Motor neuron (in vitro differentiated cells): ENCODE measurements around the gene MRPL53. TPM values are rescaled to one million over a fixed set of nuclear protein-coding genes. Genes with fewer than 3 reads are reported as not detected.

ENCODE experiments used
- ATAC-seq, 8 experiments: fragments of 200-7000 bp; cut with Tn5 transposase; replicated peaks in 6 of 8; 2 replicates each; pipeline ENCODE4 v1.8.0; 2021; ENCODE audit warnings: mild to moderate bottlenecking in 8 of 8, moderate library complexity in 8 of 8
- H3K27ac ChIP-seq, 2 donors: fragments of 250-450 bp; sonication (Bioruptor Pico); 2 replicates each; pipeline ENCODE4 v1.9.0; 2021; ENCODE audit warnings: antibody characterized with exemption in 2 of 2, mild to moderate bottlenecking in 2 of 2, moderate library complexity in 1 of 2
- H3K4me1 ChIP-seq, 2 donors: fragments of 250-450 bp; sonication (Bioruptor Pico); replicated peaks in 1 of 2; 2 replicates each; pipeline ENCODE4 v1.6.1; 2021; ENCODE audit warnings: antibody characterized with exemption in 2 of 2, mild to moderate bottlenecking in 2 of 2, moderate library complexity in 1 of 2
- H3K4me3 ChIP-seq, 5 donors: fragments of 250-450 bp; sonication (Bioruptor Pico); 2 replicates each; pipeline ENCODE4 v1.9.0; 2021; ENCODE audit warnings: antibody characterized with exemption in 5 of 5, mild to moderate bottlenecking in 5 of 5, moderate library complexity in 4 of 5
- WGBS, 10 experiments: fragments of 450-650 bp; shearing (Covaris generic); methylation state at CpG; one replicate each; pipeline ENCODE4 v1.0.0; 2022; 5-methylcytosine and 5-hydroxymethylcytosine counted together
- in situ Hi-C, 9 experiments: fragments of 400-800 bp; cut with MboI; loops; one replicate each; pipeline ENCODE4 v1.15.0; 2021; ENCODE audit warnings: low sequenced_read_pairs in 9 of 9, low pct_unique_long_range_greater_than_20kb in 2 of 9; ENCODE audit not compliant: unreplicated experiment in 9 of 9
- total RNA-seq, 8 experiments: library from RNA; unstranded; fragments of 300-600 nt; gene quantifications; 2 replicates each; pipeline versions ENCODE4 v1.2.3 to v1.2.4, GENCODE V29; 2022

Gene MRPL53
- total RNA-seq, 8 experiments from 2014 or later = 51.1 to 83.5 (median 68.3) TPM

DNA sequence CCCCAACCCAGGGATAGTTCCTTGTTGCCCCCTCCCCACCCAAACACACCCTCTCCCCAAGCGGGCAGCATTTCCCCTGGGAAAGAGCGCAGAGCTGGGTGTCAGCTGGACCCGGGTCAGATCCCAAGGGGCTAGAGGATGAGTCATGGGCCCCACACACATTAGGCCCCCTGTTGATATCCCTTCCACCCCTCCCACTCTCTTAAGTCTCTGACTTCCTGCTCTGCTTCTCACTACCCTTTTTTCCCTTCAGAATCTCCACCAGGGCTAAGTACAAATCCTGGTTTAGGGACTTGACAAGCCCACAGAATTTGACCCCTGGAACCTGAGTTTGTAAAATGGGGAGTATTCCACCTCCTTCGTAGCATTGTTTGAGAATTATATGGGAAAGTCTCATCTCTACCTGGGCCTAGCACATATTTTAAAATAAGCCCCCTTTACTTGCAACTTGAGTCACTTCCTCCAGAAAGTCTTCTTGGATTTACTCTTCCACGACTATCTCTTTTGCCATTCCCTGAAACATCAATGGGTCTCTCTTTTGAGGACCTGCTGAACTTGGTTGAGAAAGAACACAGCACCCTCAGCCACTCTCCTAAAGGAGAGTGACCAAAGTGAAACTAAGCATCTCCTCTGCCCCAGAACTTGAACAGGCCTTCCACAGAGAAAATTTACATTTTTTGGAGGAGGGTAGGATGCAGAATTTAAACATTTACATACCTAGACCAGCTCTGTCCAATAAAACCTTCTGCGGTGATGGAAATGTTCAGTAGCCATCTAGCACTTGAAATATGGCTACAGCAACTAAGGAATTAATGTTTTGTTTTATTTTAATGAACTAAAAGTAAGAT lies 35.4 kb downstream of the MRPL53 start:
- Histone ChIP-seq H3K27ac (no peak overlapping the region), H3K4me1 (peaks cover 17 to 18% of the 10 kb centered on the region in 2 donors), H3K4me3 (no peak overlapping the region)
- ATAC-seq = no peak
- 41 to 93% (median 83%) methylated on average over 1 to 3 of the region's 6 CpGs; no CpG with 5 or more reads in 1 of the 10 experiments for WGBS, 10 experiments
- in situ Hi-C loops = no loop called here

DNA sequence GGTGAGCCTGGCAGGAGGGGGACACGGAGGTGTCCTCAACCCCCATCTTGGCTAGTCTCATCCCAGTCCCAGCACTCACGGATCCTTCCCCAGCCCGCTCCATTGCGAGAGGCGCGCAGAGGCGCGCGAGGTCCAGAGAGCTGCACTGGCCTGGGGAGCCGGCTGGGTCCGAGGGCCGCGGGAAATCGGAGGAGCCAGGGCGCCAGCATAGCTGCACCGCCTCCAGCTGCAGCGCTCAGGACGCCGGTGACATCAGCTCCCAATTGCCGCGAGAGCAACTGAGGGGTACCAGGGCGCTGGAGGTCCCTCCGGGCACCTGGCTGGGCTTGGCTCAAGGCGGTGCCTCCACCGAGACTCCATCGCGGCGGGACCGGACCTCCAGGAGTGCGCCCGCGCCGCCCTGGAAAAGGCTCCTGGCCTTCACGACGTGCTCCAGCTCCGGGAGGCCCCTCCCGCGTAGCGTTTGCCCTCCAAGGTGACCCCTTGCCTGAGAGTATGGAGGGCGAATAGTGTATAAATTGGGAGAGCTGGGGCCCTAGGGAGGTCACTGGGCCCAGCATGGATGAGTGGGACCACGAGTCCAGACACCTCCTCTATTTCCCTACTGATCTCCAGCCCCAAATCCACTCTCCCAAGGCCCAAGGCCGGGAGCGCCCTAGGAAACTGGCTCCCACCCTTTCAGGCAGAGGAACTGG lies 36.2 kb downstream of the MRPL53 start:
- Histone ChIP-seq H3K4me1 (peaks cover 17 to 18% of the 10 kb centered on the region in 2 donors), H3K27ac (no peak overlapping the region), H3K4me3 (no peak overlapping the region)
- ATAC-seq = no peak
- in situ Hi-C loops = no loop called here
- 55 to 100% (median 94%) methylated on average over 1 to 21 of the region's 43 CpGs; no CpG with 5 or more reads in 3 of the 10 experiments for WGBS, 10 experiments

DNA sequence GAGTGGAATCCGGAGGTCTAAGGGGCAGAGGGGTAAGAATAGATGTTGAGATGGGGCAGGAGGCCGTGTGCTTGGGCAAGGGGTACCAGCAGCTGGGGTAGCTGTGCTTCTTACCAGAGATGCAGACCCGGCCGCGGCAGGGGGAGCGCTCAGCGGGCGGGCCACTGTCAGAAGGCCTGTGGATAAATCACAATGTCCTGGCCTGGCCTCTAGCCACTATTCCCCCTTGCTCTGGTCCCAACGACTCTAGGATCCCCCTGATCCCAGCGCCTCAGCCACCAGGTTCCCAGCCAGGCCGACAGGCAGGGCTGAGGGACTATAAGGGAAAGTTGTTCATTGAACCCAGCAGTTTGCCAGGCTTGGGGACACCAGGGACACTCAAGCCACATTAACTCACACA lies 42.0 kb downstream of the MRPL53 start:
- 67 to 91% methylated on average over 1 to 10 of the region's 11 CpGs; no CpG with 5 or more reads in 8 of the 10 experiments for WGBS, 10 experiments
- Histone ChIP-seq H3K4me1 (no peaks in the 10 kb centered on the region), H3K4me3 (no peak overlapping the region), H3K27ac (no peak overlapping the region)
- ATAC-seq = peak in 1 of 8 experiments; percentile 16
- in situ Hi-C loops = no loop called here

DNA sequence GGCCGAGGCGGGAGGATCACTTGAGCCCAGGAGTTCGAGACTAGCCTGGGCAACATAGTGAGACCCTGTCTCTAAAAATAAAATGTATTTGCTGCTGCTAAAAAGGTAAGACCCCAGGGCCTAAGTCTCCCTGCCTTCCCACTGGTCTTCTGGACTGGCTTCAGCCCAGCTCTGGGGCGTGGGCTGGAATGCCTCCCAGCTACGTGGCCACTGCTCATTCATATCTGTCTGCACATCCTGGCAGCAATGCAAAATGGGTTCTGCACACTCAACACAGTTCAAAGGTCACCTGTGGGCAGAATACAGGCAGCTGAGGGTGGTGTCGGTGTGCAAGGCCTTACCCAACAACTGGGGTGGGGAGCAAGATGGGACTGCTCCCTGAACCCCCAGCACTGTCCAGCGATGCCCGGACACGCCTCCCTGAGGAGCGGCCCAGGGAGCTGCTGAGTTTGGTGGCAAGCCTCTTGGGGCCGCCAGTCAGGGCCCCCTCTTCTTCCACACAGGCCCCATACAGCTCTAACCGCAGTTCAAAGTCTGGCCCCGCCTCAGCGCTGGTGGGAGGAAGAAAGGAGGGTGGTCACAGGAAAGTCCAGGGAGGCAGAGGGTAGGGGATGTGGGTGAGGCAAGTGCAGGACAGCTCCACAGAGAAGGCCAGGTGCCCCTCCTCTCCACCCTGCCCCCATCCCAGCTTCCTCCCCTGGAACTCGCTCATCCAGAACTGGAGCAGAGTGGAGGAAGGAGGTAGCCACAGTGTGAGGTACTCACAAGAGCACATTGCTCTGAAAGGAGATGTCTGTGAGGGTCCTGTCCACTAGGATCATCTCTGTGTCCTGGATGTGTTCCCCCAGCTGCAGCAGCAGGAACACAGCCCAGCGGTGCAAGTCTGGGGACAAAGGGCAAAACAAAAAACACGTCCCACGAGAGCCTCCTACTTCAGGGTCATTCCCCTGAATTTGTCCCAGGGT lies 42.7 kb downstream of the MRPL53 start:
- whole genome bisulfite sequencing, 10 experiments = 33 to 100% (median 93%) methylated on average over 1 to 12 of the region's 18 CpGs; no CpG with 5 or more reads in 2 of the 10 experiments
- ATAC-seq = peak in 2 of 8 experiments; percentile 6 to 14
- in situ Hi-C loops = no loop called here
- Histone ChIP-seq H3K27ac (no peak overlapping the region), H3K4me3 (no peak overlapping the region), H3K4me1 (no peaks in the 10 kb centered on the region)

DNA sequence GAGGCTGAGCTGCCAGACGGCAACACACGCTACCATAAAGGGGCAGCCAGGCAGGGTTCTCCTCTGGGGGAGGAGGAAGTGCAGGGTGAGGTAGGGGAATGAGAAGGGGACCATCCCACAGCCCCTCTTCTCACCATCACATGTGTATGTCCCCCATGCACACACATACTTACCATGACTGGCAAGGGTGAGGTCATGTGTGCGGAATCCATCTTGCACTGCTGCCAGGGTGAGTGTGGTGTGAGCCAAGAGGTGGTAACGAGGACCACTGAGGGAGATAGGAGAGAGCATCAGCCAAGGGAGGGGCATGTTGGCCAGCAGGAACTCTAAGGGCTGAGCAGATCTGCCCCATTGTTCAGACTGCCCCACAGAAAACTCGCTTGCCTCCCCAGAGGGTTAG lies 43.8 kb downstream of the MRPL53 start:
- no peak overlapping the region for H3K4me3 ChIP-seq
- H3K4me1 ChIP-seq = no peaks in the 10 kb centered on the region
- 55 to 100% (median 100%) methylated on average over 1 to 3 of the region's 5 CpGs; no CpG with 5 or more reads in 5 of the 10 experiments for WGBS, 10 experiments
- ATAC-seq = no peak
- in situ Hi-C loops = no loop called here
- no peak overlapping the region for H3K27ac ChIP-seq

DNA sequence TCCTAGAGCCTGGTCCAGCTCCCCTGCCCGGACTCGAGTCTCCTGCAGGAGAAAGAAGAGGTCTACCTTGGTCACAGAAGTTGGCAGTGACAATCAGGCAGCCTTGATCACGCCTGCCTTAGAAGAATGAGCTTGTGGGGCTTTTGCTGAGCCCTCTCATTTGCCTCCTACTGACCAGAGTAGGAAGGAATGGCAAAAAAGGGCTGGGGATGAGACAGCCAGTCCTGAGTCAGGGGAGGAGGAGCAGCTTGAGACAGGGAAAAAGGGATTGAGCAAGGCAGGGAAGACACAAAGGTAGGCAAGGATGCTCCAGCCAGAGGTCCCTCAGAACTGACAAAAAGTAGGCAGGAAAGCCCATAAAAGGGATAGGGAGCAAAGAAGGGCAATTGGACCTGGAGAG lies 44.9 kb downstream of the MRPL53 start:
- WGBS, 10 experiments = 25 to 86% (median 80%) methylated on average over 1 to 3 of the region's 3 CpGs; no CpG with 5 or more reads in 5 of the 10 experiments
- in situ Hi-C loops = no loop called here
- H3K4me1 ChIP-seq = peaks cover 0 to under 1% of the 10 kb centered on the region in 2 donors
- no peak overlapping the region for H3K4me3 ChIP-seq
- H3K27ac ChIP-seq = no peak overlapping the region
- no peak for ATAC-seq

DNA sequence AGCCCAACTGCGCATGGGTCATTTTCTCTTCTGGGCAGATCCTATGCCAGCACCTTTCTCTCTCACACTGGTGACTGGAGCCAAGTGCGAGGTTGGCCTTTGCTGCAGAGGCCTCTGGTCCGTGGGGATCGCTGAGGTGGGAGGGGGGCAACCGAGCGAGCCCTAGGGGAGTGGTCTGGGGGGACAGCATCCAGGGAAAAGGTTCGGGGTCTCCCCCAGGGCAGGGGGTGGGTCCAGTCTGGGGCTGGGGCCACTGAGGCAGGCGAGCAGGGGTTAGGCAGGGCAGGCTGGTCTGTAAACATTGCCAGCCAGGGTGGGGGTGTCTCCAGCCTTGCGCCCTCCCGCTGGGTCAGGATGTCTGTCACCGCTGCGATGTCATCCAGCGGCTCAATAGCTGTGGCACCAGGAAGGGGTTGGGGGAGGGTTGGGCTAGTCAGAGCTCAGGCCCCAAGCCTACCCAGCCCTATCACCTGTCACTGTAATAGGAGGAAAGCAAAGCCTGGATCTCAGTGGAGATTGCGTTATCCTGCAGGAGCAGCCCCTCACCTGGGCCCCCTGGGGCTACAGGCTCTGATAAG lies 46.2 kb downstream of the MRPL53 start:
- 77 to 100% (median 100%) methylated on average over 1 to 4 of the region's 14 CpGs; no CpG with 5 or more reads in 7 of the 10 experiments for WGBS, 10 experiments
- in situ Hi-C loops = no loop called here

DNA sequence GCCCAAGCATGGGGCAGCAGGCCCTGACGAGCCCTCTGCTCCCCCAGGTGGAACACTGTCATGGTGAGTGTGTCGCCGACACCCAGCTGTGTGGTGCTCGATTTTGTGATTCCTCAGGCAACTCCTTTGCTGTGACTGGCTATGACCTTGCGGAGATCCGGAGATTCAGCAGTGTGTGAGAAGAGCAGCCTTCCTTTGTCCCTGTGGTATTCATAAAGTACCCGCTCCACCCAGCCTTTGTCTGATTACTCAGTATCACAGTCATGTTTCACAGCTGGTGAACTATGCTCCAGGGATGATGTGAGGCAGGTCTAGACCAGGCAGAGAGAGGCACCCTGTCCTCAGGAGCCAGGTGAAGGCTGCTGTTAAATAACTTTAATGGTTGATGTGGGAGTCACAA lies 47.0 kb downstream of the MRPL53 start:
- ATAC-seq = peak in 2 of 8 experiments; percentile 23 to 42
- in situ Hi-C loops = no loop called here
- Histone ChIP-seq H3K4me1 (peaks cover 0 to 8% of the 10 kb centered on the region in 2 donors), H3K27ac (no peak overlapping the region), H3K4me3 (no peak overlapping the region)
- WGBS, 10 experiments = 10 to 100% (median 69%) methylated on average over 1 to 2 of the region's 7 CpGs; no CpG with 5 or more reads in 7 of the 10 experiments

More for the DNA sequence above, 46.2 kb downstream of the MRPL53 start:
- peaks cover 0 to 5% of the 10 kb centered on the region in 2 donors for H3K4me1 ChIP-seq
- H3K27ac ChIP-seq = no peak overlapping the region
- H3K4me3 ChIP-seq = no peak overlapping the region
- no peak for ATAC-seq

DNA sequence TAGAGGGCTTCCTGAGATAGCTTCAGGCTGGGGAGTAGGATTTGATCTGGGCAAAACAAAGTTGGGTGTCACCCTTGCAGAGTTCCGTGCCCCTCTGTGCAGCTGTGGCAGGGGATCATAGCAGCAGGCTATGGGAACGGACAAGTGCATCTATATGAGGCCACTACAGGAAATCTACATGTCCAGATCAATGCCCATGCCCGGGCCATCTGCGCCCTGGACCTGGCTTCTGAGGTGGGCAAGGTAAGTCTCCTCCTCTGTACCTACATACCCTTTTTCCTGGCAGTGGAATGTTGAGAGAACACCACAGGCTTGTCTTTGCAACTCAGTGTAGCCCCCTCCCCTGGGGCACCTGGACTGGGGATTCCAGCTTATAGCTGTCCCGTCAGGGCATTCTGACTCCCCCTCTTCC lies 47.5 kb downstream of the MRPL53 start:
- Histone ChIP-seq H3K4me3 (no peak overlapping the region), H3K4me1 (peaks cover 0 to 11% of the 10 kb centered on the region in 2 donors), H3K27ac (no peak overlapping the region)
- no peak for ATAC-seq
- in situ Hi-C loops = no loop called here
- 79 to 100% (median 90%) methylated on average over 2 of the region's 5 CpGs; no CpG with 5 or more reads in 6 of the 10 experiments for WGBS, 10 experiments

DNA sequence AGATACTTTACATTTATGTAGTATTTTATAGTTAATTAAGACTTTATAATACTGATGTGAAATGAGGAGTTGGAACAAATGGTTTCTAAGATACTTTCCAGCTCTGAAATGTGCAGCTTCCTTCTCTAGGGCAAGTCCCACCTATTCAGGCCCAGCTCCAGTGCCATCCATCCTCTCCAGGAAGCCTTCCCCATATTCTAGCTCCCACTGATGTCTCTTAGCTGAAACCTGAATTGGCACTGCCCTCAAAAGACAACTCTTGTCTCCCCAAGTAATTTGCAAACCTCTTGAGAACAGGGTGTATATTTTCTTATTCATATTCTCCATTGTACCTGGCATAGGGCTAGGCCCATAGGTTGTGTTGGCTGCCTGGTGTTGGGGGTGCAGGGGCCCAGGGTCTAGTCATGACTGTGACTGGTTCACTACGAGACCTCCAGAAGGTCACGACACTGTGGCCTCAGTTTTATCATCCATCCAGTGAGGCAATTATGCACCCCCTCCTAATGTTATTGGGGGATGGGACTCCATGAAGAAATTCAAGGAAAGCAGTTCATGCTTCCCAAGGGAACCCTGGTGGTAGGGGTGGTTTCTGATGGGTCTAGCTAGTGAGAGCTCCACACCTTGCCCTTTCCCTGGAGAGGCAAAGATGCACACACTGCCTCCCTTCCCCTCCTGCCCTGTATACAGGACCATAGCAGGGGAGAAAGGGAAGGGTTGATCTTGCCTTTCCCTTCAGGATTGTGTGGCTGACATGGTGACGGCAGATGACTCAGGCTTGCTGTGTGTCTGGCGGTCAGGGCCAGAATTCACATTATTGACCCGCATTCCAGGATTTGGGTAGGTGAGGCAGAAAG lies 48.1 kb downstream of the MRPL53 start:
- no peak for ATAC-seq
- Histone ChIP-seq H3K4me1 (peaks cover 0 to 11% of the 10 kb centered on the region in 2 donors), H3K4me3 (no peak overlapping the region), H3K27ac (no peak overlapping the region)
- WGBS, 10 experiments = 59 to 100% (median 85%) methylated on average over 1 to 2 of the region's 5 CpGs; no CpG with 5 or more reads in 3 of the 10 experiments
- in situ Hi-C loops = no loop called here

DNA sequence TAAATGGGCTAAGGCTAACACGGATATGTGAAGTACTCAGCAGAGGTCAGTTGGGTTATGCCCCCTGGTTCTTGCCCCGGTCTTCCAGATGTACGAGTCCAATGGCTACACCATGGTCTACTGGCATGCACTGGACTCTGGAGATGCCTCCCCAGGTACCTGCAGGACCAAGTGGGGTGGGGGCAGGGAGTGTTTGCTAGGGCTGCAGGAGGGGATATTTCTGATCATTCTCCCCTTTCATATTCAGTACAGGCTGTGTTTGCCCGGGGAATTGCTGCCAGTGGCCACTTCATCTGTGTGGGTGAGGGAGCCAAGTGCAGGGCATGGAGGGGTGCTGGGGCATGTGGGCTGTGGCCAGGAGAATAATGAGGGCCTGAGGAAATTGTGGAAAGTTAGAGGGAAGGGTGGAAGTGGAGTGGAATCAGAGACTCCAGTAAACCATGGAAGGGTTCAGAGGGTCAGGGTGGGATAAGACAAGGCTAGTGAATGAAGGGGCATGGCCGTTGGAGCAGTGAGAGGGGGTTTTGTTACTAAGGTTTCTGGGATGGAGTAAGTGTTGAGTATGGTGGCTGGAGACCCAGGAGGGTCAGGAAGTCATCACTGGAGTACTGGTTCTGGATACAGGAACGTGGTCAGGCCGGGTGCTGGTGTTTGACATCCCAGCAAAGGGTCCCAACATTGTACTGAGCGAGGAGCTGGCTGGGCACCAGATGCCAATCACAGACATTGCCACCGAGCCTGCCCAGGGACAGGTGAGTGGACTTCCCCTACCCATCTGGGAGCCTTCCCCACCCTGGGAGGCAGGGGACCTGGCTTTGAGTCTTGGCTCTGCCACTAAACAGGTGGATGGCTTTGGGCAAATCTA lies 49.0 kb downstream of the MRPL53 start:
- Histone ChIP-seq H3K4me3 (no peak overlapping the region), H3K4me1 (peaks cover 0 to 11% of the 10 kb centered on the region in 2 donors), H3K27ac (no peak overlapping the region)
- no peak for ATAC-seq
- WGBS, 10 experiments = 80 to 100% (median 94%) methylated on average over 1 to 7 of the region's 9 CpGs; no CpG with 5 or more reads in 2 of the 10 experiments
- in situ Hi-C loops = no loop called here
